Subcutaneous adipose tissue (tissue), 4 donors: ENCODE results near the gene ZNF189. TPM values are rescaled to one million over a fixed set of nuclear protein-coding genes. Genes with fewer than 3 reads are reported as not detected.

Experiments
- CTCF ChIP-seq: fragments of 450-650 bp; IDR thresholded peaks from one replicate; pipeline ENCODE4 v1.5.1; 2016; ENCODE audit warnings: low read depth, mild to moderate bottlenecking, control low read depth, antibody characterized with exemption, moderate library complexity
- total RNA-seq, 4 donors: library from RNA; depleted of rRNA; stranded (reverse); fragments of >200 nt; gene quantifications; one replicate each; pipeline ENCODE4 v1.1.0, GENCODE V29; 2016

Gene ZNF189
- total RNA-seq, 4 donors from 2014 or later = 24.6 to 31.9 (median 29.5) TPM

DNA sequence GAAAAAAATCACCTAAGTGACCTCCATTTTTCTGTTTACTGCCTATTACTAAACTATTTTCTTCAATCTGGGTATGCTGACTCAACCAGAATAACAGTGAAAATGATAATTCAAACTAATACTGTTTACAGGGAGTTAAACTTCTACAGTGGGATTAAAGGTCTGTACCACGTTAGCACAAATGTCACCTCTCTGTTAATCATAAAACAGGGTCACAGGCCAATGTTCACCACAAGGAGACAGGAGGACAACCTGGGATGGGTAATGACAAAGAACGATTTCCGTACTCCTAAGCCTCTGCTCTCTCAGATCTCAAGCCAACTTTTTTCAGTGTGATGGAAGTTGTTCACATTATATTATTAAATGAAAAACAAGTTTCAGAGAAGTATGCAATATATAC is 34.6 kb downstream of the ZNF189 start:
- TF ChIP-seq CTCF = no peak

DNA sequence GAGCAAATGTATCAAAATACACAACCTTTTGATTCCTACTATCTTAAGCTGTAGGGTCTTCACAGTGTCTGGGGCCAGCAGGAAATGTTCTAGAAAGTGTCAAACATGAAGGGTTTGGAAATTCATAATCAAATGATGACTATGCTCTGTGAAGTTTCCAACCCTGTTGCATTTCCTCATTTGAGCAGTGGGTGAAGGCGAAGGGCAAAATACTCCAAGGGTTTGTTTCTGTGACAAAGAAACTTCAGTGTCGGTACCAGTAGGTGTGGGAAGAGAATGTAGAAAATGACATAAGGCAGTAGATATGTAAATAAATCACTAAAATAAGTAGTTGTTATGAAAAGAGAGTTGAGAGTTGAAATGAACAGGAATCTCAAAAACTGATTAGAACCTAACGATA is 36.3 kb downstream of the ZNF189 start:
- TF ChIP-seq CTCF = no peak

DNA sequence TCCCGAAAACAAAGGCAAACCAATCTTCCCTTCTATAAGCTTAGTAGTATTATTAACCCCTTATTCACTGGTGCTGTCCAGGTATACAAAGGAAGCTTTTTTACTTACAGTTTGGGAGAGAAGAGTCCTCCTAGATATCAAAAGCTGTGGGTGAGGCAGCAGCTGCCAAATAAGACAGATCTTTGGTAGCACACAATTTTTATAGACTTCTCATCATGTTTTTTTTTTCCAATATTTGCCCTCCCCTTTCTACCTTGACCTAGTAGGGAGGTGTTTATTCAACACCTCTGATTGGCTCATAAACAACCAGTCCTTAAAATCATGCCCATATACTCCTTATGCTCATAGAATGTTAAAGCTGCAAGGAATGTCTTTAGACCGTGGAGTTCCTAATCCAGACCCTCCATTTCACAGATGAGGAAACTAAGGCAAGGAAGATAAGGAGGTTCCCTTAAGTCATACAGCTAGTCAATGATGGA is 37.0 kb downstream of the ZNF189 start, which contains the start of gene ALDOB:
Gene ALDOB (minus strand): TSS at position 174 of the 479 bp plus-strand sequence. CDS start 4,887 bp downstream, outside the sequence.
- no peak for TF ChIP-seq CTCF

GRCh38 chr9:101437806-101438232 is 39.2 kb downstream of the ZNF189 start:
- no peak for TF ChIP-seq CTCF

DNA sequence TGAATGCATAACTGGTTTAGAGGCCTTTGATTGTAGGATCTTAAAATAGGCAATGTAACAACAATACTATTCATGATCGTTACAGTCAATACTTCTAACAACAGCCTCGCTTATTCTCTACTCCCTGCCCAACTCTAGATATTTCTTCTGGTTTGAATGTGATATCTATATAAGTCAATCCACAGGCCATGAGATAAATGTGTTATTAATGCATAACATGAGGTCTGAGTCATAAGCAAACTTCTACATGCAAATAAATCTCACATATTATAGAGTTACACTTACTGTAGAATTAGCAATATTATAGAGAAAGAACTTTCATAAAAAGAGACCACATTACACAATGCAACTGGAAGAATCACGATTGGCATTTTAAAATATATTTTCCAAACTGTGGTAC is 39.9 kb downstream of the ZNF189 start:
- no peak for TF ChIP-seq CTCF

GRCh38 chr9:101440714-101441230 is 42.1 kb downstream of the ZNF189 start:
- no peak for TF ChIP-seq CTCF

- no peak for TF ChIP-seq CTCF
Measured at GRCh38 chr9:101442318-101442717, 43.7 kb downstream of the ZNF189 start.
